ENCODE measurements around the gene OR2F1. TPM values are rescaled to one million over a fixed set of nuclear protein-coding genes. Genes with fewer than 3 reads are reported as not detected.

OR2F1 gene
- total RNA-seq, 1 experiment from 2014 or later, result not detected

- H4K20me1 ChIP-seq (ENCODE audit: insufficient read depth), result no peaks in the 10 kb centered on the region
- H3K4me1 ChIP-seq (replicated peaks; ENCODE audit: insufficient read depth), result no peaks in the 10 kb centered on the region
- no peak overlapping the region for H3K4me3 ChIP-seq
- no peaks in the 10 kb centered on the region for H3F3A ChIP-seq (ENCODE audit: insufficient read depth, low read depth)
- TF ChIP-seq EZH2 (IDR thresholded peaks at IDR 0.05; ENCODE audit: low read depth) (no peak), CTCF (conservative IDR thresholded peaks at IDR 0.05) (peak; percentile 60)
- no TSS peak for BruUV-seq (replicated peaks)
- no peak for DNase-seq
- peaks cover 12% of the 10 kb centered on the region for H3K9me3 ChIP-seq (ENCODE audit: insufficient read depth, low read depth)
- H3K27ac ChIP-seq, result no peak overlapping the region
- no peak overlapping the region for H3K4me2 ChIP-seq
- CTCF ChIA-PET, result no interaction called here
- no peaks in the 10 kb centered on the region for H3K36me3 ChIP-seq (ENCODE audit: low read depth)
- intact Hi-C loops (cut with micrococcal nuclease; ENCODE audit: unreplicated experiment), result no loop called here
- no peak overlapping the region for H2AFZ ChIP-seq
- H3K79me2 ChIP-seq (ENCODE audit: low read depth), result no peaks in the 10 kb centered on the region
- H3K27me3 ChIP-seq (ENCODE audit: insufficient read depth, low read depth), result no peaks in the 10 kb centered on the region
- H3K9me2 ChIP-seq (ENCODE audit: insufficient read depth), result peaks cover 3% of the 10 kb centered on the region; the same call in 1 of the 2 replicates
- POLR2A ChIA-PET (ENCODE audit: unreplicated experiment), result no interaction called here
These were observed 57.0 kb downstream of the OR2F1 start for GRCh38 chr7:144011458-144012230.

Other genes starting within 250 kb of the OR2F1 start
- 0.90 TPM in 1 of 2 replicates, not detected in the other for gene CTAGE6, start 197.1 kb upstream of the OR2F1 start, total RNA-seq (2021)
- gene TCAF1, start 52.7 kb upstream of the OR2F1 start, total RNA-seq (2021), result 41.5 and 44.6 TPM in 2 replicates
- gene OR2F2, start 19.6 kb upstream of the OR2F1 start, total RNA-seq (2021), result not detected in 2 replicates
- not detected in 2 replicates for gene OR6B1, start 45.5 kb downstream of the OR2F1 start, total RNA-seq (2021)
- not detected in 2 replicates for gene OR2A5, start 94.1 kb downstream of the OR2F1 start, total RNA-seq (2021)
- gene OR2A25, start 115.0 kb downstream of the OR2F1 start, total RNA-seq (2021), result not detected in 2 replicates
- not detected in 2 replicates for gene OR2A12, start 131.4 kb downstream of the OR2F1 start, total RNA-seq (2021)
- gene OR2A2, start 154.7 kb downstream of the OR2F1 start, total RNA-seq (2021), result not detected in 2 replicates
- not detected in 2 replicates for gene OR2A14, start 168.3 kb downstream of the OR2F1 start, total RNA-seq (2021)
- gene CTAGE4, start 228.6 kb downstream of the OR2F1 start, total RNA-seq (2021), result 5.8 and 8.2 TPM in 2 replicates
- 27.6 and 29.6 TPM in 2 replicates for gene ARHGEF35, start 241.0 kb downstream of the OR2F1 start, total RNA-seq (2021)

Measured in PC-9 (cell line).